Neural cell (in vitro differentiated cells): Measurements from ENCODE around the gene ABHD2. TPM values are rescaled to one million over a fixed set of nuclear protein-coding genes. Genes with fewer than 3 reads are reported as not detected.

Experiments used
- H2AFZ ChIP-seq: fragments of 200-600, 300-800 bp; sonication (generic), shearing (Covaris generic); 2 replicates; pipeline ENCODE4 v1.6.0; 2014; ENCODE audit warnings: low read depth, mild to moderate bottlenecking, antibody characterized with exemption, low read length, moderate library complexity
- H3F3A ChIP-seq: fragments of 200-600 bp; shearing (Covaris generic); 2 replicates; pipeline ENCODE4 v1.6.1; 2016; ENCODE audit warnings: mild to moderate bottlenecking, moderate library complexity, mixed read lengths, antibody characterized with exemption, low read length; ENCODE audit not compliant: insufficient read depth, poor library complexity, severe bottlenecking
- H3K27ac ChIP-seq: fragments of 200-600, 300-800 bp; sonication (generic), shearing (Covaris generic); 2 replicates; pipeline ENCODE4 v1.5.1; 2014; ENCODE audit warnings: mild to moderate bottlenecking, low read length, moderate library complexity
- H3K27me3 ChIP-seq: fragments of 300-800, 200-600 bp; sonication (generic), shearing (Covaris generic); 2 replicates; pipeline ENCODE4 v1.6.0; 2014; ENCODE audit warnings: mild to moderate bottlenecking, low read depth, low read length, moderate library complexity; ENCODE audit not compliant: insufficient read depth
- H3K36me3 ChIP-seq: fragments of 300-800, 200-600 bp; sonication (generic), shearing (Covaris generic); 2 replicates; pipeline ENCODE4 v1.5.1; 2014; ENCODE audit warnings: mild to moderate bottlenecking, antibody characterized with exemption, low read length, moderate library complexity; ENCODE audit not compliant: insufficient read depth
- H3K4me2 ChIP-seq: fragments of 300-800, 200-600 bp; sonication (generic), shearing (Covaris generic); 2 replicates; pipeline ENCODE4 v1.6.0; 2014; ENCODE audit warnings: mild to moderate bottlenecking, low read length
- H3K4me3 ChIP-seq: fragments of 300-800, 200-600 bp; sonication (generic), shearing (Covaris generic); 2 replicates; pipeline ENCODE4 v1.5.1; 2014; ENCODE audit warnings: mild to moderate bottlenecking, low read length, moderate library complexity
- H3K79me2 ChIP-seq: fragments of 200-600 bp; shearing (Covaris generic); replicated peaks from 2 replicates; pipeline ENCODE4 v1.6.0; 2014; ENCODE audit warnings: mild to moderate bottlenecking, low read length, moderate library complexity; ENCODE audit not compliant: insufficient read depth
- H3K9ac ChIP-seq: fragments of 300-800, 200-600 bp; sonication (generic), shearing (Covaris generic); 2 replicates; pipeline ENCODE4 v1.6.1; 2016; ENCODE audit warnings: mild to moderate bottlenecking, low read length, mixed read lengths
- H3K9me2 ChIP-seq: fragments of 200-600 bp; shearing (Covaris generic); 2 replicates; pipeline ENCODE4 v1.6.1; 2016; ENCODE audit warnings: mild to moderate bottlenecking, low read length, mixed read lengths; ENCODE audit not compliant: insufficient read depth
- H3K9me3 ChIP-seq: fragments of 200-600, 300-800 bp; sonication (generic), shearing (Covaris generic); 2 replicates; pipeline ENCODE4 v1.6.1; 2016; ENCODE audit warnings: mild to moderate bottlenecking, mixed run types, low read length, moderate library complexity, mixed read lengths
- H4K20me1 ChIP-seq: fragments of 200-600 bp; shearing (Covaris generic); 2 replicates; pipeline ENCODE4 v1.6.1; 2016; ENCODE audit warnings: mild to moderate bottlenecking, mixed run types; ENCODE audit not compliant: insufficient read depth
- EP300 ChIP-seq: fragments of 450-650 bp; conservative IDR thresholded peaks from 2 replicates; pipeline ENCODE4 v1.6.1; 2014; ENCODE audit warnings: antibody characterized with exemption, mild to moderate bottlenecking, moderate library complexity; ENCODE audit not compliant: poor library complexity, severe bottlenecking
- EZH2 ChIP-seq: fragments of 200-600, 300-800 bp; shearing (Covaris generic), sonication (generic); IDR thresholded peaks from 2 replicates; pipeline ENCODE4 v1.6.1; 2014; ENCODE audit warnings: antibody characterized with exemption, low read length, borderline replicate concordance, mild to moderate bottlenecking; ENCODE audit not compliant: insufficient read depth, poor library complexity, severe bottlenecking
- MXI1 ChIP-seq: fragments of 450-650 bp; conservative IDR thresholded peaks from 2 replicates; pipeline ENCODE4 v1.6.1; 2014; ENCODE audit warnings: antibody characterized with exemption, mild to moderate bottlenecking; ENCODE audit not compliant: poor library complexity, severe bottlenecking
- POLR2AphosphoS5 ChIP-seq: IDR thresholded peaks from 2 replicates; pipeline ENCODE4 v1.6.1; 2012
- RAD21 ChIP-seq: fragments of 450-650 bp; conservative IDR thresholded peaks from 2 replicates; pipeline ENCODE4 v1.6.1; 2014; ENCODE audit warnings: antibody characterized with exemption, mild to moderate bottlenecking, moderate library complexity
- REST ChIP-seq: IDR thresholded peaks from 2 replicates; pipeline ENCODE4 v1.6.1; 2012; ENCODE audit warnings: borderline replicate concordance
- SMC3 ChIP-seq: fragments of 450-650 bp; conservative IDR thresholded peaks from 2 replicates; pipeline ENCODE4 v1.6.1; 2014; ENCODE audit warnings: antibody characterized with exemption, mild to moderate bottlenecking, moderate library complexity; ENCODE audit not compliant: poor library complexity
- TAF1 ChIP-seq: IDR thresholded peaks from 2 replicates; pipeline ENCODE4 v1.6.1; 2012; ENCODE audit warnings: low read depth
- polyA plus RNA-seq: library from polyadenylated mRNA; depleted of rRNA; stranded (reverse); fragments of >200 nt; gene quantifications from 2 replicates; pipeline ENCODE4 v1.2.3, GENCODE V29; 2014
- TF ChIP-seq, protein P1 (sequence below): fragments of 450-650 bp; IDR thresholded peaks from 2 replicates; pipeline ENCODE4 v1.5.1; 2014; ENCODE audit warnings: antibody characterized with exemption, mild to moderate bottlenecking, moderate library complexity; ENCODE audit not compliant: poor library complexity, severe bottlenecking

The ABHD2 gene
- polyA plus RNA-seq, 1 donor from 2014 or later = 19.0 TPM

DNA sequence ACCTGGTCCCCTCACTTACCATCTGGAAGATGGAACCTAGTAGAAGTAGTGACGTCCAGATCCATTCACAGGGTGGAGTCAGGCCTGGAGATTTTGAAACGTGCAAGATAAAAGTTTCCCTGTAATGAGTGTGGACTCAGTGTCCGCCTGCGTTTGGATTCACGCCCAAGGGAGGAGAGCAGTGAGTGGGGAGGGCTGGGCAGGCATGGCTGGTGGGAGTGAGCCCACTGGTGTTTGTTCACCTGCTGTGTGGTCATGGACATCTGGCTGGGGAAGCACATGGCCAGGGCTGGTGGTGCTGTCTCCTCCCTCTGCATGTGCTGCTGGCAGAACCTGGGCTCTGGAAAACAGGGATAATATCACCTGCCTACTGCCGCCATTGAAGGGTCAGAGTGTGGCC is 96.1 kb downstream of the ABHD2 start:
- Histone ChIP-seq H3K9ac (no peak overlapping the region), H3F3A (no peaks in the 10 kb centered on the region), H3K4me3 (no peak overlapping the region), H3K79me2 (no peaks in the 10 kb centered on the region), H3K9me2 (no peaks in the 10 kb centered on the region), H3K27ac (no peak overlapping the region), H2AFZ (no peak overlapping the region), H3K9me3 (no peaks in the 10 kb centered on the region), H3K27me3 (no peaks in the 10 kb centered on the region), H3K36me3 (no peaks in the 10 kb centered on the region), H4K20me1 (no peaks in the 10 kb centered on the region), H3K4me2 (no peak overlapping the region)
- no peak for TF ChIP-seq SMC3
- TF ChIP-seq RAD21 = no peak
- TF ChIP-seq TAF1 = no peak
- TF ChIP-seq REST = no peak
- TF ChIP-seq POLR2AphosphoS5 = no peak
- TF ChIP-seq, protein P1, sequence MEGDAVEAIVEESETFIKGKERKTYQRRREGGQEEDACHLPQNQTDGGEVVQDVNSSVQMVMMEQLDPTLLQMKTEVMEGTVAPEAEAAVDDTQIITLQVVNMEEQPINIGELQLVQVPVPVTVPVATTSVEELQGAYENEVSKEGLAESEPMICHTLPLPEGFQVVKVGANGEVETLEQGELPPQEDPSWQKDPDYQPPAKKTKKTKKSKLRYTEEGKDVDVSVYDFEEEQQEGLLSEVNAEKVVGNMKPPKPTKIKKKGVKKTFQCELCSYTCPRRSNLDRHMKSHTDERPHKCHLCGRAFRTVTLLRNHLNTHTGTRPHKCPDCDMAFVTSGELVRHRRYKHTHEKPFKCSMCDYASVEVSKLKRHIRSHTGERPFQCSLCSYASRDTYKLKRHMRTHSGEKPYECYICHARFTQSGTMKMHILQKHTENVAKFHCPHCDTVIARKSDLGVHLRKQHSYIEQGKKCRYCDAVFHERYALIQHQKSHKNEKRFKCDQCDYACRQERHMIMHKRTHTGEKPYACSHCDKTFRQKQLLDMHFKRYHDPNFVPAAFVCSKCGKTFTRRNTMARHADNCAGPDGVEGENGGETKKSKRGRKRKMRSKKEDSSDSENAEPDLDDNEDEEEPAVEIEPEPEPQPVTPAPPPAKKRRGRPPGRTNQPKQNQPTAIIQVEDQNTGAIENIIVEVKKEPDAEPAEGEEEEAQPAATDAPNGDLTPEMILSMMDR = no peak
- no peak for TF ChIP-seq EP300
- no peak for TF ChIP-seq EZH2
- no peak for TF ChIP-seq MXI1

- no peaks in the 10 kb centered on the region for H4K20me1 ChIP-seq
- H3K9me2 ChIP-seq = no peaks in the 10 kb centered on the region
- no peaks in the 10 kb centered on the region for H3F3A ChIP-seq
- H3K9ac ChIP-seq = no peak overlapping the region
- H2AFZ ChIP-seq = no peak overlapping the region
- H3K9me3 ChIP-seq = no peaks in the 10 kb centered on the region
- H3K79me2 ChIP-seq = no peaks in the 10 kb centered on the region
- TF ChIP-seq EZH2 (no peak), TAF1 (no peak), SMC3 (no peak), POLR2AphosphoS5 (no peak), EP300 (no peak), REST (no peak), MXI1 (no peak), RAD21 (no peak)
- TF ChIP-seq, protein P1 = no peak
- no peak overlapping the region for H3K4me2 ChIP-seq
- H3K4me3 ChIP-seq = no peak overlapping the region
- no peaks in the 10 kb centered on the region for H3K36me3 ChIP-seq
- no peak overlapping the region for H3K27ac ChIP-seq
- H3K27me3 ChIP-seq = no peaks in the 10 kb centered on the region
These were observed 96.8 kb downstream of the ABHD2 start for GRCh38 chr15:89184886-89185526.
